ENCODE data around the gene RASGRF1. TPM values are rescaled to one million over a fixed set of nuclear protein-coding genes. Genes with fewer than 3 reads are reported as not detected.
"Not testable (repeated sequence)": the region's sequence is repeated elsewhere in the genome, so short reads cannot be mapped to it uniquely, and the experiment has no call there.

Gene RASGRF1
- total RNA-seq, 1 donor from 2014 or later: not detected

DNA sequence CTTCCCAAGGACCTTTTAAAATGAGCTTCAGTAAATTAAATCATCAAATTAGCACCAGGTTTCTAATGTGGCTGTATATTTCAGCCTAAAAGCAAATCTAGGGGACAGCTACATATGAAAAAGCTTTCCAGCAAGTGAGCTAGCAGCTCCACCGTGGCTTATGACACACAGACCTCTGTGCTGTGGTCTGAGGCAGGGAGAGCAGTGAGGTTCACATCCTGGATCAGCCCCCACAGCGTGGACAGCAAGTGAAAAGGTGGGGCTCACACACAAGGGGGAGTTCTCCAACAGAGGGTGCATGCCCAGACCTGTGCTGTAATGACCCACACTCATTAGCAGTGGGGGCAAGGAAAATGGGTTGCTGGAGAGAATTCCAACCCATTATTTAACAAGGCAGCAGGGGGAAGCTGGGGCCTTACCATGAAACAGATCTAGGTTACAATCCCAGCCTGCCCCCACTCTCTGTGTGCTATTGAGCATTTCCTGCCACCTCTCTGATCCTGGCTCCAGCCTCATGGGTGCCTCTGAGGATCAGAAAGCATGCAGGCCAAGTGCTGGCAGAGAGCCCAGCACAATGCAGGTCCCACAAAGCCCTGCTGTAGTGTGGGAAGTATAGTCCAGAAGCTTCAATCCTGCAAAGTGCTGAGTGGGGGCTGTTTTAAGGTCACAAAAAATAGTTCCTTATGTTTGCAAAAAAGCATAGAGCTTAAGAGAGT lies 48.2 kb downstream of the RASGRF1 start:
- intact Hi-C loops (cut with micrococcal nuclease): no loop called here

DNA sequence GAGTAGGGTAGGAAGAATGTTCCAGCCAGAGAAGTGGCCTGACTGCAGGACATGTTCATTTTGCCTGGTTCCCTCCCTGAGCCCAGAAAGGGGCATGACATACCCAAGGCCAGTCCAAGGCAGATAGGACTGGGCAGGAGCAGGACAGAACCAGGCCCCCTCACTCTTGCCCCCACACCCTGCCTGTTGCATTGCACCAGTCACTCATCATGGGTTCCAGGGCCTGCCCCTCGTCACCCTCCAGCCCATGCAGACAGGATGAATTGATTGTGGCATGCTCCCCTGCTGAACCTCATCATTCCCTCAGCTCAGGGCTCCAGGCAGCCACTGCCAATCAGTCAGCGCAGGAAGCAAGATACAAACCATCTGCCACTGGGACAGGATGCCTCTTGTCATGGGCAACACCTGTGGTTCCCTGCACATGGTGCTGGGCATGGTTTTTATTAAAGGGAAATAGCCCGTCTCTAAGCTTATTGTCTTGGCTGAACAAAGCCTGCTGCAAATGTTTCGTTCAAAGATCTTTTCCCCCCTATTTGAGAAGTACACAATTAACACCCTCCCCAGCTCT lies 48.9 kb downstream of the RASGRF1 start:
- intact Hi-C loops (cut with micrococcal nuclease): no loop called here

DNA sequence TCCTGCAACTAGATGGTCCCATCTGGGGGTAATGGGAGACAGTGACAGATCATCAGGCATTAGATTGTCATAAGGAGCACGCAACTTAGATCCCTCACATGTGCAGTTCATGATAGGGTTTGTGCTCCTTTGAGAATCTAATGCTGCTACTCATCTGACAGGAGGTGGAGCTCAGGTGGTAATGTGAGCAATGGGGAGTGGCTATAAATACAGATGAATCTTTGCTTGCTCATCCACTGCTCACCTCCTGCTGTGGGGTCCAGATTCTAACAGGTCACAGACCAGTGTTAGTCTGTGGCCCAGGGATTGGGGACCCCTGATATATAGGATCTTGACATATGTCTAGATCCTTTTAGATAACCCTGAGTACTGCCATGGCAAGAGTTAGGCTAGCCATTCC lies 52.7 kb downstream of the RASGRF1 start:
- intact Hi-C loops (cut with micrococcal nuclease): no loop called here

DNA sequence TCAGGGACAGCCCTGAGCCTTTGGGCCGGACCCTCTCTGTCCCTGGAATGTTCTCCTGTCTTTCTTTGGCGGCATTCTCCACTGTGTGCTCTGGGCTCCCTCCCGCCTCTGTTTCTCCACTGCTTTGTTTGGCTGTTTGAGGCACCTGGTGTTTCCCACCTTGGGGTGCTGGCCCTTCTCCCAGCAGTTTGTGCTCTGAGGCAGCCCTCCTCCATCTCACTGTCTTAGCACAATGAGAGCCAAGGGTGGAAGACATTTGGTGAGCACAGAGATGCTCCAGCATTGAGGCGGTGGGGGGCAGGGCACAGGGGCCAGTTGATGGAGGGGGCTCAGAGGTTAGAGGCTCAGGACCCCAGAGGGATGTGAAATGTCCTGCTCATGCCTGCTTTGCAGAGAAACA lies 54.3 kb downstream of the RASGRF1 start:
- intact Hi-C loops (cut with micrococcal nuclease): no loop called here

DNA sequence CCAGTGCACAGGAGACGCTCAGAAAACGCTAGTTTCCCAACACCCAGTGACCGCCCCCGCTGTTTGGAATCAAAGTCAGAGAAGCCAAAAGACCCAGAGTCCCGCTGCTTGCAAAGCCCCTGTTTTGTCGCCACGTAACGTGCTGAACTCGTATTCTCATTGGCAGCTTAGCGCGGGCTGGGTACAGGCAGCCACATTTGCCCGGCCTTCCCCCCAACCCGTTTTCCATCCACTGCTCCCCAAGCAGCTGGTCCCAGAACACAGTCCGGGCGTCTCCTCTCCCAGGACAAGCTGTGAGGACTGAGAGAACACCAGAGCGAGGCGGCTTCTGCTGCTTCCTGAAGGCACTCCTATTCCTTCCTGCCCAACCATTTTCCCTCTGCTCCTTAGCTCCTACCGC lies 54.8 kb downstream of the RASGRF1 start:
- intact Hi-C loops (cut with micrococcal nuclease): no loop called here

DNA sequence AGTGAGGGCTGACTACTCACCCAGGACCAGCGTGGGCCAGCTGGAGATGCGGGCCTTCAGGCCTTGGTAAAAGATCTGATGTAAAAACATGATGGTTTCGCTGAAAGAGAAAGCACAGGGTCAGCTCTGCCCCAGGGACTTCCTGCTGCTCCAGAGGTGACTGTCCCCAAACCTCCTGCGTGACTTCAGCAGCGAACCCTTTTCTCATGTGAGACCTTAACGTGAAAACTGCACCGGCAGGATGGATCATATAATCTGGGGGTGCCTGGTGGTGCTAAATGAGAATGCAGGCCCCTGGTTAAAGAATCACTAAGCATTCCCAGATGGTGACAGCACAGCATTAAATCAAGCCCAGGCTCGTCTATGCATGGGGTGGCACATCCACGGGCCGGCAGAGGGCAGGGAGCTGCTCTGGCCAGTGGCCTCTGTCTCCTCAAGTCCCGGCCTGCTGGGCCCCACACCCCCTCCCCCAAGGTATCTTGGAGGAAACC lies 55.4 kb downstream of the RASGRF1 start:
- intact Hi-C loops (cut with micrococcal nuclease): no loop called here

DNA sequence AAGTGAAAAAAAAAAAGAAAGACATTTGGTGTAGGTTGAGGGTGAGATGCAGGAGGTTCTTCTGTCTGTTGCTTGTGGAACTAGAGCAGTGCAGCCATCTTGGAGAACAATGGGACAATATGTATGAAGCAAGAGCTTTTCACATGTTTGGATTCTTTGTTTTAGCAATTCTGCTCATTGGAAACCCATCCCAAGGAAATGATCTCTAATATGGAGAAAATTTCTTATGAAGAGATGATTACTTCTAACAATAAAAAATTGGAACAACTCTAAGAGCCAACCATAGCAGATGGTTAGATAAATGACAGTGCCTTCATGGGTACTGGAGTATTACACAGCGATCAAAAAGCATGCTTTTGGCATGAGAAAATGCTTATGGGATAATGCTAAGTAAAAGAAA lies 56.3 kb downstream of the RASGRF1 start:
- intact Hi-C loops (cut with micrococcal nuclease): no loop called here

DNA sequence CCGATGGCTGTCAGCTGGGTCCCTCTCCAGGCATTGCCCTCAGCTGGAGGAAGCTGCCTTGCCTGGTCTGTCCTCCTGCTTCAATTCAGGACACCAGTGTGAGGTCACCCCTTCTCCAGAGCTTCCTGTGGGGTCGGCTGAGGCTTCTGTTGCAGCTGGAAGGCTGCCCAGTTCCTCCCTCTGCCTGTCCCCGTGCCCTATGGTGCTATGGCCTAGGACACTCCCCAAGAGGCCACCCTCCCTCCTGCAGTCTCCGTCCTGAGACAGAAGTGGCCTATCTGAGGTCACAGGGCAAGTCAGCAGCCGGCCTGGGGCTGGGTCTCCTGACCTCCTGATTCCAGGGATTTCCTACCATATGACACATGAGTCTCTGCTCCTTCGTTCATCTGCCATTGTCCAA lies 57.9 kb downstream of the RASGRF1 start:
- intact Hi-C loops (cut with micrococcal nuclease): no loop called here

DNA sequence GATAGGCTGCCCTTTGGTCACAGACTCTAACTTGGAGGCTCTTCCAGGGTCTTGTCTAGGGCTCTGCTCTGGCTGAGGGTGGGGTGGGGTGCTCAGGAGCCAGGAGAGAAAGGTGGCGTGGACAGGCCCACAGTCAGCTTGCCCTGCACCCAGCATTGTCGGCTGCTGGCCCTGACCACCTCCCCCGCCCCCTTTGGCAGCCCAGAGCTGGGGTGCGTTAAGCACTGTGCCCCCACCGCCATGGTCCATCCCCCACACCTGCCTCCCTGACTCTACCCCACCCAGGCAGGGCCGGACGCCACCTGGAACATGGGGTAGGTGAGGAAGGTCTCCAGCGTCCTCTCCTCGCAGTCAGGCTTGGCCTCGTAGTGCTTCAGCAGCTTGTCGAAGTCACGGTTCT lies 58.8 kb downstream of the RASGRF1 start:
- intact Hi-C loops (cut with micrococcal nuclease): no loop called here

DNA sequence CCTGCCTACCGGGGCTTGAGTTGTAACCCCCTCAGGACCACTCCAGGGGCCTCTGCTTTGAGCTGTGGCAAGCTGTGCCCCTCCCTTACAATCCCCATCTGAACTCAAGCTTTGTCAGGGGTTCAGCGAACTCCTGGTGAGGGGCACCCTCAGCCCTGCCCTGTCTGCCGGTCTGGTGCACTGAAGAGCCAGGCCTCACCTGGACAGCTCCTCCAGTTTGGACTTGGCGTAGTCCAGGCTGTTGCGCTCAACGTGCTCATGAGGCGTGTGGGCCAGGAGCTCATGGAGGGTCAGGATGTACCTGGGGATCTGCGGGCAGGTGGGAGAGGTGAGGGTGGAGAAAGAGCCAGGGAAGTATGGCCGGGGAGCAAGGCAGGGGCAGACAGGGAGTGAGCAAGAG lies 59.4 kb downstream of the RASGRF1 start:
- intact Hi-C loops (cut with micrococcal nuclease): no loop called here

DNA sequence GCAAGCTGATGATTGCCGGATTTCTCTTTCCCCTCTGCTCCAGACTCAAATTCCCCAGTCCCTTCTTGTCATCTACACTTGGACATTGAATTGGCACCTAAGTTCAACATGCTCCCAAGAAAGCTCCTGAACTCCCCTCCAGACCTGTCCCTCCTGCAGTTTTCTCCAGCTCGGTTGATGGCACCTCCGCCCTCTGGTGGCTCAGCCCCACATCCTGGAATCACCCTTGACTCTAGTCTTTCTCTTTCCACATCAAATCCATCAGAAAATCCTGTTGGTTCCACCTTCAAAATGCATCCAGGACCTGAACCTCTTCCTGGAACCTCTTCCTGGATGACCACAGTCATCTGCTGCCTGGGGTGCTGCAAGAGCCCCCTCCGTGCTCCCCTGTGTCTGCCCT lies 60.1 kb downstream of the RASGRF1 start:
- intact Hi-C loops (cut with micrococcal nuclease): no loop called here

DNA sequence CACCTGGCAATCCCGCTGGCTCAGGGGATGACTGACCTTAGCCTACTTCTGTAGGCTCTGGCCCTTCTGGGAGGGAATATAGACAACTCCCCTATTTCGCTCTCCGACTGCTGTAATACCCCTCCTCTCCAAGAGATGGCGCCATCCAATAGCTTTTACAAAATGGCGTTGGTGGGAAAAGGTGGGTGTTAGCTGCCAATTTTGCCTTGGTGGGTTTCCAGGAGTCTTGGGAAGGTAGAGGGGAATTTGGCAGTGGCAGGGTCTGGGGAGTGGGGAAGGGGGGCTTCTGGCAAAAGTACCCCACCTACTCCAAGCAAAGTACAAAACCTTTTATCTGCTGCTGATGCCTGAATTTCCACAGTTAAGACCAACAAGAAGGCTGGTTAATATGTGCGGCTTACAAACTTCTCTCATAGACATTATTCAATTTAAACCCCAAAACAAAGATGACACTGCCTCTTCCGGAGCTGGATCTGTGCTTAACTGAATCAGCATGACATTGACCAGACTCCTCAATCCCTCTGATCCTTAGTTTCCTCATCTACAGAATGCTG lies 62.1 kb downstream of the RASGRF1 start:
- intact Hi-C loops (cut with micrococcal nuclease): loop anchor here (5.0 kb wide), 1 partner anchor 64 kb away; the partner anchor contains the start of gene RASGRF1

DNA sequence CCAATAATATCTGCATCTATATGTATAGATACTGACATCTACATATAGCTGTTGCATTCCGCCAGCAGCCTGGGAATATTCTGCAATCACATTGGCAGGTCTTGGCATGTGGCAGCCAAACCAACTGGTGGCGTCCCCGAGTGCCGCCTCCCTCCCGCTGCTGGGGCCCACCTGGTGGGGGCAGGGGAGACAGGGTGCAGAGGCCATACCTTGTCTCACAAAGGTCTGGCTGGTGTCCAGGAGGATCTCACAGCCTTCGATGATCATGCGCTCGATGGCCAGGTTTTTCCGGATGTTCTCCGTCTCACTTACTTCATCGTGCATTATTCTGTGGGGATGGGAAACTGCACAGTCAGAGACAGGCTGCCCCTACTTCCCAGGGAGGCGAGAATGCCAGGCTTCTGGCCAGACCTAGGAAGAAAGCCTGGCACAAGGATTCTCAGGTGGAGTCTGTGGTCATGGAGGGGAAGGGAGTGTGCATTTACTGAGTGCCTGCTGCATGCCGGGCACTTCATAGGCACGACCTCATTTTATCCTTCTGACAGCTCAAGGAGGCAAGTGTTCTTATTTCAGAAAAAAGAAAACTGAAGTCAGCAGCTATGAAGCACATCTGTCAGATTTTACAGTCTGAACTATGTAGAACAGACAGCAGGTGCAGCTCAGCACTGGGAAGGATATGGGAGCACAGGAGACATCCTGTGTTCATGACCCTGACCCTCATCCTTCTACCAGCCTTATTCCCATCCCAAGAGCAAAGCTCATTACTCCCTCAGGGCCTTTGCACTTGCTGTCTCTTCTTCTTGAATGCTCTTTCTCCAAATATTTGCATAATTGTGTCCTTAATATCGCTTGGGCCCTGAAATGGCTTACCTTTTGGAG lies 62.8 kb downstream of the RASGRF1 start:
- intact Hi-C loops (cut with micrococcal nuclease): loop anchor here (5.0 kb wide), 1 partner anchor 65 kb away; the partner anchor contains the start of gene RASGRF1

DNA sequence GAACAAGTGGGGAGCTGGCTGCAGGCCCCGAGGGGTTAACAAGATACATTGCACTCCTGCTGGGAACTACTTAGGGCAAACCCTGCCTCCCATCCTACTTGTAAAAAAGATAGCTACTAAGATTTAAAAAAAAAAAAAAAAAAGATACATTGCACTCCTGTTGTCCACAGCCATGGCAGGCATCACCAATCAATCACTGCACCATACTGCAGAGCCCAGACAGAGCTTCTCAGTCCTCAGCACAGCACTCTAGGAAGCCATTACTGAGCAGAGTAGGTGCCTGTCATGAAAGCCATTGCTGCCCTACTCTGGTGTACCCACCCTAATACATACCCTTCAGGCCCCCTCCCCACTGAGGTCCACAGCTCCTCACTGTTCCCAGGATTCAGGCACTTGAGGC lies 64.8 kb downstream of the RASGRF1 start:
- intact Hi-C loops (cut with micrococcal nuclease): loop anchor here (5.0 kb wide), 1 partner anchor 66 kb away; the partner anchor contains the start of gene RASGRF1

DNA sequence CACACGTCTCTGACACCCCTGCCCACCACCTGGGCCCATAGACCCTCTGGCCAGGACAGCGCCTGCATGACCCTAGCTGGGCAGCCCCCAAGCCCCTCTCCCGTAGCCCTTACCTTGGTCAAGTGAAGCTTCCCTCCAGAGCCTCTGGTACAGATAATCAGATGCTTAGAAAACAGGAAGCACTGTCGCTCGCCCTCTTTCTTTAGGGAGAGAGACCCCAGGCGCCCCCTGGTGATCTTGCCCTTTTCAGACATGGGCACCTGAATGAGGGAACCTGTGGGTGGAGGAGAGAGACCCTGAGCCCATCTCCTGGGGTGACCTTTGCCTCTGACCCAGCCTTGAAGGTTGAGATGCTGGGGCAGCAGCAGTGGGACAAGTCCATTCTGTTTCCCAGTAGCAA lies 65.4 kb downstream of the RASGRF1 start:
- intact Hi-C loops (cut with micrococcal nuclease): loop anchor here (5.0 kb wide), 1 partner anchor 67 kb away; the partner anchor contains the start of gene RASGRF1

DNA sequence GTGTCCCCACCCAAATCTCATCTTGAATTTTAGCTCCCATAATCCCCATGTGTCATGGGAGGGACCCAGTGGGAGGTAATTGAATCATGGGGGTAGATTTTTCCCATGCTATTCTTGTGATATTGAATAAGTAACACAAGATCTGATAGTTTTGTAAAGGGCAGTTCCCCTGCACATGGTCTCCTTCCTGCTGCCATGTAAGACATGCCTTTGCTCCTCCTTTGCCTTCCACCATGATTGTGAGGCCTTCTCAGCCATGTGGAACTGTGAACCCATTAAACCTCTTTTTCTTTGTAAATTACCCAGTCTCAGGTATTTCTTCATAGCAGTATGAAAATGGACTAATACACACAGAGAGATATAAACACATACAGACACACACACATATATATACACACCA lies 66.1 kb downstream of the RASGRF1 start:
- intact Hi-C loops (cut with micrococcal nuclease): not testable (repeated sequence)

DNA sequence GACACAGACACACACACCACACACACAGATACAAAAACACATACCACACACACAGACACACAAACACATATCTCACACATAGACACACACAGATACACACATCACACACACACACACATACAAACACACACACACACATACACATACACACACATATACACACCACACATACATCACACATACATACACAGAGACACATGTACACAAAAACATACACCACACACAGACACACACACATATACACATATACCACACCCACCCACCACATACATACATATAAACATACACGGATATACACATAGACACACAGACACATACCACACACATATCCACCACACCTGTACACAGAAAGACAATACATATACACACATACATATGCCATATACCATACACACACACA lies 66.7 kb downstream of the RASGRF1 start:
- intact Hi-C loops (cut with micrococcal nuclease): no loop called here

DNA sequence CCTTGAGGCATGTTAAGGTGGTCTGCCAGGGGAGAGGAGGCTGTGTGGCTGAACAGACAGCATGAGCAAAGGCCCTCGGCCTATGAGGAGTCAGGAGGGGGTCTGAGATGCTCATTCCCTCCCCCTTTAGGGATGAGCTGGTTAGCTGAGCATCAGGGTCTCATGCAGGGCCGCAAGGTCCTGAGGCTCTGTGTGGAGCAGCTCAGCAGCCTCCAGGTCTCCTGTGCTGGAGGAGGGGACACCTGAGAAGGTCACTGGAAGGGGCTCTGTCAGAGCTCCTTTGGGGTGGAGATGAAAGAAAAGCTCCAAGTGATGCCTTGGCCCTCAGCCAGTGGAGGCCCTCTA lies 67.1 kb downstream of the RASGRF1 start:
- intact Hi-C loops (cut with micrococcal nuclease): no loop called here

DNA sequence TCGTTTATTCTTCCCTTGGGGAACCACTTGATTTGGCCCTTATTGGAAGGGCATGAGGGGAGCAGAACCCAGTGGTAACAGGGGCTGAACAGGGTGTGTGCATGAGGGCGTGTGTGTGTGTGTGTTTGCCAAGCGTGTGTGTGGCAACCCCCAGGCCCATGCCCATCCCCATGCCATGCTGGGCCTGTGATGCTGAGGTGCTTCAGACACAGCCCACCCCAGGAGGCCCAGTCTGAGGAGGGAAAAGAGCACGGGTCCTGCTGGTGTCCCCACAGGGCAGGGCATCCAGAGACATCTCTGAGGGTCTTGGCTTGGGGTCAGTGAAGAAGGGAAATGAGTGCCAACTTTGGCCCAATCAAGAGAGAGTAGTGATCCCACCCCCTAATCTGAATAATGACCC lies 71.6 kb downstream of the RASGRF1 start:
- intact Hi-C loops (cut with micrococcal nuclease): no loop called here

DNA sequence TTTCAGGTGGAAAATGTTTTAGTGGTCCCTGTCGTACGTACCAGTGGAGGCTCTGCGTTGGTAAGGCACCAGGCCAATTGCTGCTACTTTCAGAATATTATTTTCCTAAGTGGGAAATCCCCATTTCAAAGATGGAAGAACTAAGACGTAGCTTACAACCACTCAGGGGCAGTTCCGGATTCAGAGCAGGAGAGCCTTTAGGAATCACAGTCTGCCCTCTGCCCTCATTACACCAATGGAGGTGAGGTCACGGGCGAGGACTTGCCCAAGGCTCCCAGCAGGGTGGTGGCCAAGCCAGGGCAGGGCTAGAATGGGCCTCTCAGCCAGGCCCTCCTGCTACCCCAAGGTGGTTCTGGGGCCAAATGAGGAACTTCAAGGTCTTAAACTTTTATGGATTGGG lies 72.6 kb downstream of the RASGRF1 start:
- intact Hi-C loops (cut with micrococcal nuclease): no loop called here

DNA sequence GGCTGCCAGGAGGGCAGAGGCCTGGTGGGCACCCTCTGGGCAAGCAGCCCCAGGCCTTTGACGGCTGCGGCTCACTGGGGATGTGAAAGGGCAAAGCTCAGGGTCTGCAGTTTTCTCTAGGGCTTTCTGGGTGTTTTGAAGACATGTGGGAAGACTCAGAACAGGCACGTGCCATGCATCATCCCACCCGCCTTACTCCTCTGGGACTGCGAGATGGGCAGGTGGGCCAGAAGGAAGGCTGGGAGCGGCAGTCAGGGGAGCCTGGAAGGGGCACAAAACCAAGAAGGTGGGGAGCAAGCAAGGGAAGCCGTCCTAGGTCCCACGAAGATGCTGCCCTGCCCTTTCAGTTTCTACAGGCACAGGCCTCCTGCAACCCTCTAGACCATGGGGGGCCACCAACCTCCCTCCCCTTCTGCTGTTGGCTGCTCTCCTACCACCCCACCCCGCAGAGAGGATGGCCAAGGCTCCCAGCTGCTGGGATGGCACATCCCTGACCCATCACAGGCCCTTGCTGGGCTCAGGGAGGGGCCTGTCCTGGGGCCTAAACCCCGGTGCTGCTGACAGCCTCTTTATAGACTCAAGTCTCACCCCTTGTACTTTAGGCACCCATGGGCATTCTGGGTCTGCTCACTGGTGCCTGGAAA lies 73.9 kb downstream of the RASGRF1 start:
- intact Hi-C loops (cut with micrococcal nuclease): no loop called here

Measured in T-helper 2 cell treated with Interferon-gamma antibody and Interleukin-4, amounts not matched to agents 100 ng/mL and 5 ng/mL, for 36 hours (primary cell).